ENCODE measurements around the gene KBTBD4.
"Not testable (repeated sequence)": the region's sequence is repeated elsewhere in the genome, so short reads cannot be mapped to it uniquely, and the experiment has no call there.

Gene KBTBD4

DNA sequence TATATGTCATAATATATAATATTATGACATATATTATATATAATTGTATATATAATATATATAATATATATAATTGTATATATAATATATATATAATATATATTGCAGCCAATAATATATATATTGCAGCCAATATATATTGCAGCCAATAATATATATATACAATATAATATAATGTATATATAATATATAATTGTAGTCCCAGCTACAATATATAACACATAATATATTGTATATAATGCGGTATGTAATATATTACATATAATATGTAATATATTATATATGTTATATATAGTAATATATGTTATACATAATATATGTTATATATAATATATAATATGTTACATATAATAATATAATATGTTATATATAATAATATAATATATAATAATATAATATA, 20.1 kb downstream of the KBTBD4 start:
- no peak for DNase-seq

DNA sequence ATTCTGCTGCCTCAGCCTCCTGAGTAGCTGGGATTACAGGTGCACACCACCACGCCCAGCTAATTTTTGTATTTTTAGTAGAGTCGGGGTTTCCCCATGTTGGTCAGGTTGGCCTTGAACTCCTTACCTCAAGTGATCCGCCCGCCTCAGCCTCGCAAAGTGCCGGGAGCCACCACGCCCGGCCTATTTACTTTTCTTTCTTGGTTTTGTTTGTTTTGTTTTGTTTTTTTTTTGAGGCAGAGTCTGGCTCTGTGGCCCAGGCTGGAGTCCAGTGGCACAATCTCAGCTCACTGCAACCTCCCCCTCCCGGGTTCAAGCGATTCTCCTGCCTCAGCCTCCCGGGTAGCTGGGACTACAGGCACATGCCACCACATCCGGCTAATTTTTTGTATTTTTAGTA, 21.8 kb downstream of the KBTBD4 start:
- not testable (repeated sequence) for DNase-seq

DNA sequence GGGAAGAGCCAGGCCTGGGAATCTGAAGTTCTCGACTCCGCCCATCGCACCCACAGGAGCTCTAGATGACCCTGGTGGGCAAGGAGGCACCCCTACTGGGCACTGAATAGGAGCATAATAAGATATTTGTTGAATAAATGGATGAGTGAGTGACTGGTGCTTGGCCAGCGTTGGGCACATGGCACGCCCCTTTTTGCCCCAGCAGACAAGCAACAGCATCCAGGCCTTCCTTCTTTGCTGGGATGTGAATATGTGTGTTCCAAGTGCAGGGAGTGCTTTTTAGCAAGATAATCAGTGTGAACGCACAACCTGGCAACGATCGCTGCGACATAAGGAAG, 25.4 kb downstream of the KBTBD4 start:
- DNase-seq = peak; percentile 87

DNA sequence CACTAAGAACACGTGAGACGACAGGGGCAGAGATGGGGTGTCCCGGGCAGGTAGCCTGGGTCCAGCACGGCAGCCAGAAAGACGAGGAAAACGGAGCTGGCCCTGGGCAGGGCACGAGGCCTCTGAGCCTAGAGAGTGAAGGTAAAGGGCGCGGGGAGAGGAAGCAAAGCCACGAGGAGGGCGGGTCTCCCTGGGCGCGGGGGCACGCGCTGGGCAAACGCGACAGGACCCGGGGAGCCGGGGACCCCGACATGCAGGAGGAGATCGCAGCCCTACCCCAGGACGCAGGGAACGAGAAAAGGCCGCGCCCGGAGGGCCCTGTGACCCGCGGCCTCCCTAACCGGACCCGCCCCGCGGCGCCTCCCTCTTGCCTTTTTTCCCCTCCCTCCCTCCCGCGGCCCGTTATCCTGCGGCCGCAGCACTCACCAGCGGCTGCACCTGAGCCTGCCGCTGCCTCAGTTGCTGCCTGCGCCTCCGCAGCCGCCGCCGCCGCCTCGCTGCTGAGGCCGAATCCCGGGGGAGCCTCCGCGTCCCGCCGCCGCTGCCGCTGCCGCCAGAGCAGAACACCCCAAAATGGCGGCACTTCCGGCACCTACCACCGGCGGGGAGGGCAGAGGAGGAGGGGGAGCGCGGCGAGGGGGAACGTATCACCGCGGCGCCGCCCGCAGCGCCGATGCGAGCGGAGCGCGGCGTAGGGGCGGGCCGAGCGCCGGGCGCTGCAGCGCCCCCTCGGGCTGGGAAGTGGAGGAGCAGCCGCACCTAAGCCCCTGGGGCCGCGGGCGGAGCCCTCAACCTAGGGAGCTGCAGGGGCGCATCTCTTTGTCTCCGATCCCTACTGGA, 26.0 kb downstream of the KBTBD4 start, which contains the start of gene CELF1:
Gene CELF1 (minus strand): TSS at position 567 of the 840 bp plus-strand sequence. CDS start 53,609 bp downstream, outside the sequence.
- DNase-seq = peak; percentile 94

DNA sequence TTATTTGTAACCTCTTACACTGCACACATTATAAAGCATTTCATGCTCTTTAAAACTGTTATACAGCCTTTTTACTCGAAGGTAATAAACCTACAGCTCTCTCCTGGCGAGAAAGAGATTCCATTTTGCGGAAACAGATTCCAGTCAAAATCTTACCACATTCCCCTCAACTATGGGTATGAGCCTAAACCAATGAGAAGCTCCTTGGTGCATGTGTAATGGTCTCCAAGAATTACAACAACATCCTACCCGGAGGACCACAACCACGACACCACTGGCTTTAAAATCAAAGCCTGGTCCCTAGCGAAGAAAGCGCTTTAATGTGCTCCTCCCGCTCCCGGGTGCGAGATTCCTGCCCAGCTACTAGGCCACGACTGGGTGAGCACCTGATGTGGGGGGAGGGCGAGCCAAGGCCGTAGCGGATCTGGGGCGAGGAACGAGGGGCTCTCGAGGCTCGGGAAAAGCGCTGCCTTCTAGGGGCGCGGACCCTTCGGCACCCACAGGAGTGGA, 26.7 kb downstream of the KBTBD4 start:
- DNase-seq = peak; percentile 62

DNA sequence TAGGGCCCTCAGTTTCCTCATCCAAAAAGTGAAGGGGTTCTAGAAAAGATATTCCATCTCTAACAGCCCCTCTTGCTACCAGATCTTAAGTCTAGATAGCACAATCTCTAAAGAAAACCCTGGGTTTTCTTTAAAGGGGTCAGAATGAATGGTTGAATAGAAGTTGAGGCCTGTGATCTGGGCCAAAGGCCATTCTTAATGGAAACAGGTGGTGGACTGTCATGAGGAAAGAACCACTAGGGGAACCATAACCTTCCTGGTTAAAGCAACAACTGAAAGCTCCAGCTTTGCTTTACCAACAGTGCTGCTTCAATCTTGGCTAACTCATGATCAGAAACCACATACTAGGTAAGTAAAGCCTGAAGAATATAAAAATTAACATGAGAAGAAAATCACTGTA, 27.7 kb downstream of the KBTBD4 start:
- DNase-seq = peak; percentile 36

DNA sequence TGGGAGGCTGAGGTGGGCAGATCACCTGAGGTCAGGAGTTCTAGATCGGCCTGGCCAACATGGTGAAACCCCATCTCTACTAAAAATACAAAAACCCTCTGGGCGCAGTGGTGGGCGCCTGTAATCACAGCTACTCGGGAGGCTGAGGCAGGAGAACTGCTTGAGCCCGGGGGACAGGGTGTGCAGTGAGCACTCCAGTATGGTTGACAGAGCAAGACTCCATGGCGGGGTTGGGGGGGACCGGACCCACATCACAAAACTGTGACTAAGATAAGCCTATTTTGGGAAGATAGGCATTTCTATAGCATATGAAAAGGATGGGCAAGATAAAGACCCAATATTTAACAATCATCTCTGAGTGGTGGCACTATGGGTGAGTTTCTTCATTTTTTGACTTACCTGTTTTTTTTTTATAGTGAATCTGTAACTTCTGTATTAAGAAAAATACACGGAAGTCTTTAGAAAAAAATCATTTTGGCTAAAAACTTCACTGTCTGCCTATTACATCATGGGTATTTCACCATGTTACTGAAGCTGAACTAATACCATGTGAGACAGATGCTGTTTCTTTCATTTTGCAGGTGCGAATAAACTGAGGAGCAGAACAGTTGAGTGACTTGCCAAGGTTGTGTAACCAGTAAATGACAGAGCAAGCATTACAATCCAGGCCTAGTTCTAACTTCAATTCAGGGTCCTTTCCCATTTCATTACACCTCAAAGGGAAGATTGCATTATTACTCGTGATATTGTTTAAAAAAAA, 28.3 kb downstream of the KBTBD4 start:
- no peak for DNase-seq

DNA sequence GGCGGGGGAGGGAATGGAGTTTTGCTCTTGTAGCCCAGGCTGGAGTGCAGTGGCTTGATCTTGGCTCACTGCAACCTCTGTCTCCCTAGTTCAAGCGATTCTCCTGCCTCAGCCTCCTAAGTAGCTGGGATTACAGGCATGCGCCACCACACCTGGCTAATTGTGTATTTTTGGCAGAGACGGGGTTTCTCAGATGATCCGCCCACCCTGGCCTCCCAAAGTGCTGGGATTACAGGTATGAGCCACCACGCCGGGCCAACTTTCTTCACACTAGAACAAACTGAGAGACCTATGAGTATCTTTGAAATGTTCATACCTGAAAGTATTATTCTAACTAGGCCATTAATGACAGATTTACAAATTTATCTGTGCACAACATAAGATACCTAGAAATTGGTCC, 32.5 kb downstream of the KBTBD4 start:
- not testable (repeated sequence) for DNase-seq

DNA sequence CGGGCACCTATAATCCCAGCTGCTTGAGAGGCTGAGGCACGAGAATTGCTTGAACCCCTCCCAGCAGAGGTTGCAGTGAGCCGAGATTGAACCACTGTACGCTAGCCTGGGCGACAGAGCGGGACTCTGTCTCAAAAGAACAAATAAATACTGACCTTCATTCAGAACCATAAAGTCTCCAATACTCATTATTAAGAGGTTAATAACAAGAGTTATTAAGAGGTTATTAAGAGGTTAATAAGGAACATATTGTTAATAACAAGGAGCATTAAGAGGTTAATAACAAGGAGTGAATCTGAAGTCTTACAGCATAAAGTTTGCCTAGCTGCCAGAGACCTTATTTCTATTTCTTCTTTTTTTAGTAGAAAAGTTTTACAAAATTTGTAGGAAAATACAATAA, 33.5 kb downstream of the KBTBD4 start:
- no peak for DNase-seq

DNA sequence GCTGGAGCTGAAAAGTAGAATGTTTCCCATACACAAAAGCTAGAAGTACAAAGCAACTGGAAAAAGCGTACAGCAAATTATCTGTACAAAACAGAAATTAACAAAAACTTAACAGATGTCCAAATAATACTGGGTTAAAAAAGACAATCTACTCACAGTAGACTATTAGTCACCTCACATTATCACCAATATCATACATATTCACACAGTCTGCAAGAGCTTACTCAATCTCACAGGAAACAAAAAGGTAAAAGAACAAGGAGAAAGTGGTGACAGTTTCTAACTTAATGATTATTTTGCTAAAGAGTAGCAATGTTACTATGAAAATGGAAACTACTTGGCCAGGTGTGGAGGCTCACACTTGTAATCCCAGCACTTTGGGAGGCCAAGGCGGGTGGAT, 37.7 kb downstream of the KBTBD4 start:
- no peak for DNase-seq

DNA sequence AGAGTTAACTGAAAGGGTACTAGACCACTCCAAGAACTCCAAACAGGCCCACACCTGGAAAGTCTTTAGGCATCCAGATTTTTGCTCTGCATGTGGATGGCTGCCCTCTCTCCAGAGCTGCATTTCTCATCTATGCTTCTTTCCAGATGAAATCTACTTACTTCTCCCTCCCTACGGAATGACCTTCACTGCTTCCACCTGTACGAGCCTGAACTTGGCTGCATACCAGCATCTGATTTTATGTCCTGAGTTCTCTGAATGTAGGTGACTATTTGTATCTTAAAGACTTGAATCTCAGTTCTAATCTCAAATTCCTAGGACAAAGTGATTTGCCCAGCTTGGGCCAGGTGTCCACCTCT, 39.1 kb downstream of the KBTBD4 start:
- DNase-seq = no peak

DNA sequence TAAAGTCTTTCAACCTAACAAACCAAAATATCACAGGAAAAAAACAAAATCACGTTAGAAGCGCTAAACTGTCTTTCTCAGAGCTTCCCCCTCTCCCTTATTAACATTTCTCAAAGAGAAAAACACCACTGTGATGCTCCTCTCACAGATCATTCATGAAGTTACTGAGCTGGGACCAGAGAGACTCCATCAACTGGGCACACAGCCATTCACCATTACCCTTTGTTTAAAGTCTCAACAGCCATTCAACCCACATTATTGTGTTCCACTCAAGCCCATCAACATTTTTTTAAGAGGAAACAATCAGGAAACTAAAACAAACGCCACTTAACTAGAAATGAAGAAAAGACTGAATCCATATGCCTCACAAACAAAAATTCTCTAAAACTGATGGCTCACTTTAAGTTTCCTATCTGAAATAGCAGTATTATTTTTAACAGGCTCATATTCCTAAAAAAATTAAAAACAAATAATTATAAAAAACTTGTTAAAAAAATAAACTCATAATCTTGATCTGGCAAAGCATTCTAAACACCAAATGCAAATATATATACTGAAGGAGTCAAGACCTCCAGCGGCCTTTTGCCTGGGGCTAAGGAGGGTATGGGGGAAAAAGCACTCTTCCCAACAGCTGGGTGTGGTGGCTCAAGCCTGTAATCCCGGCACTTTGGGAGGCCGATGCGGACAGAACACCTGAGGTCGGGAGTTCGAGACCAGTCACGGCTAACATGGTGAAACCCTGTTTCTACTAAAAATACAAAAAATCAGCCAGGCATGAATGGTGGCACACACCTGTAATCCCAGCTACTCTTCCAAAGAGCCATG, 39.8 kb downstream of the KBTBD4 start:
- DNase-seq = peak; percentile 28

DNA sequence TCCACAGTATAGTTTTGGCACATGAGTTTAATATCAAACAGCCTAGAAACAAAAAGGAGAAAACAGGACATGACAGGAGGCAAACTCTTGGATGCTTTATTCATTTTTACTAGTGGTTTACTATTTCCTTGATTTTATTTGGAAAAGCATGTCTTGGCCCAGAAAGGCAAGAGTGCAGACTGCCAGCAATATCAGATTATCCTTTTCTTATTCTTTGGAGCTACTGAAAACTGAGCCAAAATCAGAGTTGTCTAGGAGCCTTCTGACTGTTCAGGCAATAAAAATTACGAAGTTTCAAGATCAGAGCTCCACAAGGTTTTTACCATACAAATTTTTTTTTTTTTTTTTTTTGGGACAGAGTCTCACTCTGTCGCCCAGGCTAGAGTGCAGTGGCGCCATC, 41.9 kb downstream of the KBTBD4 start:
- no peak for DNase-seq

DNA sequence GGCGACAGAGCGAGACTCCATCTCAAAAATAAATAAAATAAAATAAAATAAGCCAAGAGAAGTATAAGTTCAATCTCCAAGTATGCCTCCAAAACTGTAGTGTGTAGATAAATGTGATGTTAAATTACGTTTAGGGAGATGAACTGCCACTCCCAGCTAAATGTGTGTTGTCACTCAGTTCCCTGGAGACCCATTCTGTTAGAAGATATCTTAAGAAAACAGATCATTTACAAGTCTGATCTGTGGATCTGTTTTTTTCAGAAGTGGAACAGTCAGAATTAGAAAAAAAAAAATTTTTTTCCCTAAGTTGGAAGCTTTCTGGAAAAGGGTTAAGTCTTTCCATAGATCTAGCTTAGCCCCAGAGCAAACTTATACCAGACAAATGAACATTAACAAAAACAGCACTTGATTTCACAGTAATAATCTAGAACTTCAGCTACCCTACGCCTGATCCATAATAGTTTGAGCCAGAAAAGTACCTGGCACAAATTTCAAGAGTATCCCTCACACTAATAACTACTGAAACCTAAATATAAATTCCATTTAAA, 44.0 kb downstream of the KBTBD4 start:
- no peak for DNase-seq

DNA sequence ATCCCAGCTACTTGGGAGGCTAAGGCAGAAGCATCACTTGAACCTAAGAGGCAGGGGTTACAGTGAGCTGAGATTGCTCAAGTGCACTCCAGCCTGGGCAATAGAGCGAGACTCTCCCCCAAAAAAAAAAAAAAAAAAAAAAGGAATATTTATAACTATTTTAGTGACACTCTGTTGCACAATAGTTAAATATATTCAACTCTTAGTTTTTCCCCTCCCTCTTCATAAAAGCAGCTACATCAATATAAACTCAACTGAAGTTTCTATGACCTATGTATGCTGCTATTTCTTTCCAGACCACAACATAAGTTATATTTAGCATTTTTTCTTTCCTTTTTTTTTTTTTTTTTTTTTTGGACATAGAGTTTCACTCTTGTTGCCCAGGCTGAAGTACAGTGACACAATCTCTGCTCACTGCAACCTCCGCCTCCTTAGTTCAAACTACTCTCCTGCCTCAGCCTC, 45.0 kb downstream of the KBTBD4 start:
- DNase-seq = no peak

DNA sequence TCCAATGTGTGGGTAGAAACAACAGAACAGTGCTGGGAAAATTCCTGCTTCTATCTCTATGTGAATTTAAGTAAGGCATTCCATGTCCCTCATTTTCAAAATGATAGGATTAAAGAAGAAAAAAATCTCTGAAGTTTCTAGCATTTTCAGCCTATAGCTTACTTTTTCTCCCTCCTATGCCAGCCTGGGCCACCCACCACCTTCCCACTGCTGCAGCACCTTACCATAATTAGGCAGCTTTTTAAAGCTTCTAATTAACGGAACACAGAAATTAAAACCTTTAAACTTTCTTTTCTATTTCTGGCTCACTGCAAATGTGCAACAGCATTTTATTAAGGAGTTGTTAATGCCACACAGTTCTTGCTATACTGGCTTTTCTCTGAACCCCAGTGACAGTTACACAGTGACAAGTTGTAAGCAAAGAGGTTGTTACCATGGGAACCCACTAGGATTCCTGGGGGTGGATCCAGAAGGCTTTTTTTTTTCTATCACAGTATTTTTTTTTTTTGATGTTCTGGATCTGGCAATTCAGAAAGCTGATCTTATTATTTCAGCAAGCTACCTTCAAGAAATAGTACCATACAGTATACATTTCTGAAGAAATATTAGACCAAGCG, 46.1 kb downstream of the KBTBD4 start:
- peak; percentile 41 for DNase-seq

DNA sequence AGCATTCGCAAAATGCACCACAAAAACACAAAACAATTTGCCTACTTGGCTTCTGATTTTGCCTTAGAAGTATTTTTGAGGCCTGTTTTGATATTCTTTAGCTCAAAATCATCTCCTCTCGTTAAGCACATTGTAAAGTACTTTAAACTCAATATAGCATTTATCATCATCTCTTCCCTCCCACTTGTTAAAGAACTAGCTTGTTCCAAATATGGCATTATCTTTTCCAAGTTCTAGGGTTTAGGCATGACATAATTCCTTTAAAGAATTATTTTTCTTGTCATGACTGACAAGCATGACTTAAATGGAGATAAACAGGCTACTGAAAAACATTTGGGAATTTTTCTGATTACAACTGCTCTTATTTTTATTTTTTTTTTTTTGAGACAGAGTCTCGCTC, 47.1 kb downstream of the KBTBD4 start:
- no peak for DNase-seq

DNA sequence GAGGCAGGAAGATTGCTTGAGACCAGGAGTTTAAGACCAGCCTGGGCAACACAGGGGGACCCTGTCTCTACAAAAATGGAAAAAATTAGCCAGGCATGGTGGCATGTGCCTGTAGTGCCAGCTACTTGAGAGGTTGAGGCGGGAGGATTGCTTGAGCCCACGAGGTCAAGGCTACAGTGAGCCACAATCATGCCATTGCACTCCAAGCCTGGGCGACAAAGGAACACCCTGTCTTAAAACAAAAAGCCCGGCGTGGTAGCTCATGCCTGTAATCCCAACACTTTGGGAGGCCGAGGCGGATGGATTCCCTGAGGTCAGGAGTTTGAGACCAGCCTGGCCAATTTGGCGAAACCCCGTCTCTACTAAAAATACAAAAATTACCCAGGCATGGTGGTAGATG, 48.0 kb downstream of the KBTBD4 start:
- DNase-seq = not testable (repeated sequence)

DNA sequence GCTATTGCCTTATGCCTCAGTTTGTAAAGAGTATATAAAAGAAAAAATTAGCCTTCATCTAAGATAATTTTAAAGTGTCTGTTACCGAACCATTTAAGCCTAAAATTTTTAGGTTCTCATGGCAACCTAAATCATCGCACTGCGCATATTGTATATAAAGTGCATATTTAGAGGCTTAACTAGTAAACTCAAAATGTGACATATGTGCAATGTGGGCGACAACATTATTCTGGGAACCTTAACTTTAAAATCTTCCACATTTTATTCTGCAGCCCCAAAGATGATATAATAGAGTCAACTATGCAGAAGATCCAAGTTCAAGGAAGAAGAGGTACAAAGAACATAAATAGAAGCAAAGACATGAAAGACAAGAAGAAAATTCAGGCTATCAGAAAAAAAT, 48.8 kb downstream of the KBTBD4 start:
- DNase-seq = no peak

DNA sequence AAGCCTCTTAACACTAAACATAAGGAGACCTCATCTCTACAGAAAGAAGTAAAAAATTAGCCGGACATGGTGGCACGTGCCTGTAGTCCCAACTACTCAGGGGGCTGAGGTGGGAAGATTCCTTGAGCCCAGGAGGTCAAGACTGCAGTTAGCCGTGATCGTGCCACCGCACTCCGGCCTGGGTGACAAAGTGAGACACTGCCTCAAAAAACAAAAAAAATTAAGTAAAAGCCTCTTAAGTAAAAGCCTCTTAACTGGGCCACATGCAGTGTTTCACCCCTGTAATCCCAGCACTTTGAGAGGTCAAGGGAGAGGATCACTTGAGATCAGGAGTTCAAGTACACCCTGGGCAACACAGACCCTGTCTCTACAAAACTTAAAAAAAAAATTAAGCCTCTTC, 51.6 kb downstream of the KBTBD4 start:
- DNase-seq = no peak

DNA sequence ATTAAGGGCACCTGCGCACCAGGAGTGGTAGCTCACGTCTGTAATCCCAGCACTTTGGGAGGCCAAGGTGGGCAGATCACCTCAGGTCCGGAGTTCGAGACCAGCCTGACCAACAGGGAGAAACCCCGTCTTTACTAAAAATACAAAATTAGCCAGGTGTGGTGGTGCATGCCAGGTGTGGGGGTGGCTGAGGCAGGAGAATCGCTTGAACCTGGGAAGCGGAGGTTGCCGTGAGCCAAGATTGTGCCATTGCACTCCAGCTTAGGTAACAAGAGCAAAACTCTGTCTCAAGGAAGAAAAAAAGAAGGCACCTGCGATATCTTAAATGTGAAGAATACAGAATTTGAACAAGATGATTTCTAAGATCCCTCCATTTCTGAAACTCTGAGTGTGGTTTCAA, 52.7 kb downstream of the KBTBD4 start:
- not testable (repeated sequence) for DNase-seq

DNA sequence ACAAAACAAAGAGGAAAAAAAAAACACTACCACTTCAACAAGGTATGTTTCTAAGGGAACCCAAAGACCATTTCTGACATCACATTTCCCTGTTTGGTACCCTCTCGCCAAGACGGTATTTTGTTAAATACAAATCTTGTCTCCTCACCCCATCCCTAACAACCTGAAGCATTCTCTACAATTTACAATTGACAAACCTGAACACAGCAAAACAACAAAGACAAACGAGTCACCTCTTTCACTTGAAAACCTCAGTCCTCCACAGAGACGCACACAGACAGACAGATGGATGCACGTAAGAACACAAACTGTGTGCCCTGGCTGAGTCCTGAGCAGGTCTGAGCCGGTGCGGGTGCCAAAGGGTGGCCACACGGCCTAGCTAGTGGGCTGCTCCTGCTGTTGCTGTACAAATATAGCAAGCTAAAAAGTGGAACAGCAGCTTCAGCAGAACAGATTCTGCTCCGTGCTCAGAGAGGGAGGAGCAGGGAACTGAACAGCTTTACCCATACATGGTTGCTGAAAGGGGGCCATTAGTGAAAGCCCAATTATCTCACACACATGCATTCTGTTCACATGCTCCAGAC, 54.4 kb downstream of the KBTBD4 start:
- DNase-seq = peak; percentile 63
